Measurements from ENCODE around the gene PPP6R2. TPM values are rescaled to one million over a fixed set of nuclear protein-coding genes. Genes with fewer than 3 reads are reported as not detected.

PPP6R2 gene
- total RNA-seq, 2 donors from 2014 or later = 61.1 to 100 TPM

GRCh38 chr22:50483977-50484853 is 141.1 kb downstream of the PPP6R2 start:
- H3K4me1 Mint-ChIP-seq (ENCODE audit: low read depth in 2 of 2) = peaks cover 3% of the 10 kb centered on the region in 2 donors
- no peak for ATAC-seq

DNA sequence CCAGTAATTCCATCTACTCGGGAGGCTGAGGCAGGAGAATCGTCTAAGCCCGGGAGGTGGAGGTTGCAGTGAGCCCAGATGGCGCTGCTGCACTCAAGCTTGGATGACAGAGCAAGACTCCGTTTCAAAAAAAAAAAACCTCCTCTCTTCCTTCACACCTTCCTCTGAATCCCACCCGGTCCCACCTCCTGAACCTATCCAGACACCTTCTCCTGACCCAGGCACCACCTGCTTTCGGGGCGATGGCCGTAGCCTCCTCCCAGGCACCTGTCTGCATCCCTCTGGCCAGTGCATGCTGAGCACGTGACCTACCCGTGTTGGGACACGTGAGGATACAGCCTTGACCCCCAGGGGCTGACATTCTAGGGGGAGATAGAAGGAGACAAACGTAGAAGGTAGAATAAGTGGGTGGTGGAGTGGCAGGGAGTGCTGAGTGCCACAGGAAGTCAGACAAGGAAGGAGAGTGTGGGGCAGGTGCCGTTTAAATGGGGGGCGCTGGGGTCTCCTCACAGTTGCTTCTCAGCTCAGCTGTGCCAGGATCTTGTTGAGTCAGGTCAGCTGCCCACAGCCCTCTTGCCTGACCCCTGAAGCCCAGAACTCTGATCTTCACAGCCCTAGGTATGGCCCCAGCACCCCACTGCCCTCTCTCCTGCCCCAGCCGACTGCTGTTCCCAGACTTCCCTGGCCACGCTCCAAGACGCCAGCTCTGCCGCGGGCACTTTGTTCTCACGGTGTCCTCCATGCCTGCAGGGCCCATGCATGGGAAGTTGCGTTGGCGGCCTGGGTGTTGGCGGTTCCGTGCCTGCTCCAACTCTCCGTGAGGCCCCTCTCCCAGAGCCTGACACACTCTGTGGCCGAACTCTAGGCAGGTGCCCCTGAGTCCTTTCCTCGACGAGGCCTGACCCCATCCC is 142.3 kb downstream of the PPP6R2 start:
- Mint-ChIP-seq H3K27ac (no peak overlapping the region), H3K9me3 (no peaks in the 10 kb centered on the region), H3K4me3 (no peak overlapping the region), H3K27me3 (no peaks in the 10 kb centered on the region), H3K36me3 (no peaks in the 10 kb centered on the region), H3K4me1 (ENCODE audit: low read depth in 2 of 2) (no peaks in the 10 kb centered on the region)
- no peak for DNase-seq (ENCODE audit: low spot score)
- ATAC-seq = no peak

More at GRCh38 chr22:50483977-50484853, 141.1 kb downstream of the PPP6R2 start:
- Mint-ChIP-seq H3K27ac (no peak overlapping the region), H3K9me3 (no peaks in the 10 kb centered on the region), H3K36me3 (no peaks in the 10 kb centered on the region), H3K4me3 (no peak overlapping the region), H3K27me3 (no peaks in the 10 kb centered on the region)
- DNase-seq (ENCODE audit: low spot score) = no peak

DNA sequence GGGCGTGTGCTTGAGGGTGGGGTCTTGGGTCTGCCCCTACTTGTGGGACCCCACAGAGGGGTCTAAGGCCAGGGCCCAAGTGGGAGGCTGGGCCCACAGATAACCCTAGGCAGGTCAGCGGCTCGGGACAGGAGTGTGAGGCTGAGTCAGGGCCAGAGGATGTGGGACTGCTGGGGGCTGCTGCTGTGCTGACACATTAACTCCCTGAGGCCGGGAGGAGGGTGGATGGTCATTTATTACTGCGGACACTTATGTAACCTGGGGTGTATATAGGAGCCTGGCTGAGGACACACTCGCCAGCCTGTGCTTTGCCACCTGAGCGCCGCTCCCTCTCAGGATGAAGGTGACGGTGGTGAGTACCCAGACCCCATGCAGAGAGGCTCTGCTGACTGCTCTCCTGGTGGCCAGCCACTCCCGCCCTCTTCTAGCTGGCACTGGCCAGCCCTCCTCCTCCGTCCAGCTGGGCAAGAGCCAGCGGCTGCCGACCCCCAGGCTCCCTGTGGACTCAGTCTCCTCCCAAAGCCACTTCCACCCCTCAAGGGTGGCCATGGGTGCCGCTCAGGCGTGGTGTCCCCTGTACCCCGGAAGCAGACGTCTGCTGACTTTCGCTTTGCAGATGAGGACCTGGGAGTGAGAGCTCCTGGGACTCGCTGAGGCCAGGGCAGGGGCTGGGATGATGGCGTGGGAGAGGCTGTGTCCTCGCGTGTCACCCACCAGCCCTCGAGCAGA is 143.6 kb downstream of the PPP6R2 start, which contains the start of gene MIOX:
Gene MIOX (plus strand): TSS at position 299 of the 729 bp plus-strand sequence. CDS start 39 bp downstream, at position 338.
- ATAC-seq (no peak), DNase-seq (ENCODE audit: low spot score) (no peak)
- H3K9me3 Mint-ChIP-seq = no peaks in the 10 kb centered on the region
- no peaks in the 10 kb centered on the region for H3K36me3 Mint-ChIP-seq
- H3K27ac Mint-ChIP-seq = no peak within 1 kb of the TSS
- H3K4me1 Mint-ChIP-seq (ENCODE audit: low read depth in 2 of 2) = peaks cover 5 to 6% of the 10 kb centered on the region in 2 donors
- H3K27me3 Mint-ChIP-seq = peaks cover 0 to 4% of the 10 kb centered on the region in 2 donors
- no peak within 1 kb of the TSS for H3K4me3 Mint-ChIP-seq

- no peak for ATAC-seq
- Mint-ChIP-seq H3K27ac (no peak overlapping the region), H3K4me3 (no peak overlapping the region), H3K27me3 (peaks cover 0 to 4% of the 10 kb centered on the region in 2 donors), H3K4me1 (ENCODE audit: low read depth in 2 of 2) (peaks cover 5 to 6% of the 10 kb centered on the region in 2 donors), H3K9me3 (no peaks in the 10 kb centered on the region), H3K36me3 (no peaks in the 10 kb centered on the region)
- DNase-seq (ENCODE audit: low spot score) = no peak
Measured at GRCh38 chr22:50487290-50488005, 144.3 kb downstream of the PPP6R2 start.

- Mint-ChIP-seq H3K4me3 (no peak overlapping the region), H3K27ac (no peak overlapping the region), H3K27me3 (peaks cover 0 to 4% of the 10 kb centered on the region in 2 donors), H3K36me3 (no peaks in the 10 kb centered on the region), H3K4me1 (ENCODE audit: low read depth in 2 of 2) (peaks cover 5 to 6% of the 10 kb centered on the region in 2 donors), H3K9me3 (no peaks in the 10 kb centered on the region)
- DNase-seq (ENCODE audit: low spot score) = no peak
- ATAC-seq = peak in 1 of 2 donors; percentile 11
Measured at GRCh38 chr22:50488006-50488677, 145.0 kb downstream of the PPP6R2 start.

GRCh38 chr22:50488886-50489285 is 145.8 kb downstream of the PPP6R2 start:
- peaks cover 5 to 6% of the 10 kb centered on the region in 2 donors for H3K4me1 Mint-ChIP-seq (ENCODE audit: low read depth in 2 of 2)
- H3K27me3 Mint-ChIP-seq = peaks cover 0 to 4% of the 10 kb centered on the region in 2 donors
- H3K9me3 Mint-ChIP-seq = no peaks in the 10 kb centered on the region
- DNase-seq (ENCODE audit: low spot score) = no peak
- no peak for ATAC-seq
- H3K27ac Mint-ChIP-seq = no peak overlapping the region
- H3K4me3 Mint-ChIP-seq = no peak overlapping the region
- H3K36me3 Mint-ChIP-seq = no peaks in the 10 kb centered on the region

GRCh38 chr22:50489363-50490243 is 146.5 kb downstream of the PPP6R2 start:
- no peak for ATAC-seq
- Mint-ChIP-seq H3K36me3 (no peaks in the 10 kb centered on the region), H3K9me3 (no peaks in the 10 kb centered on the region), H3K4me3 (no peak overlapping the region), H3K27ac (no peak overlapping the region), H3K4me1 (ENCODE audit: low read depth in 2 of 2) (peaks cover 5 to 6% of the 10 kb centered on the region in 2 donors), H3K27me3 (peaks cover 0 to 4% of the 10 kb centered on the region in 2 donors)
- no peak for DNase-seq (ENCODE audit: low spot score)

DNA sequence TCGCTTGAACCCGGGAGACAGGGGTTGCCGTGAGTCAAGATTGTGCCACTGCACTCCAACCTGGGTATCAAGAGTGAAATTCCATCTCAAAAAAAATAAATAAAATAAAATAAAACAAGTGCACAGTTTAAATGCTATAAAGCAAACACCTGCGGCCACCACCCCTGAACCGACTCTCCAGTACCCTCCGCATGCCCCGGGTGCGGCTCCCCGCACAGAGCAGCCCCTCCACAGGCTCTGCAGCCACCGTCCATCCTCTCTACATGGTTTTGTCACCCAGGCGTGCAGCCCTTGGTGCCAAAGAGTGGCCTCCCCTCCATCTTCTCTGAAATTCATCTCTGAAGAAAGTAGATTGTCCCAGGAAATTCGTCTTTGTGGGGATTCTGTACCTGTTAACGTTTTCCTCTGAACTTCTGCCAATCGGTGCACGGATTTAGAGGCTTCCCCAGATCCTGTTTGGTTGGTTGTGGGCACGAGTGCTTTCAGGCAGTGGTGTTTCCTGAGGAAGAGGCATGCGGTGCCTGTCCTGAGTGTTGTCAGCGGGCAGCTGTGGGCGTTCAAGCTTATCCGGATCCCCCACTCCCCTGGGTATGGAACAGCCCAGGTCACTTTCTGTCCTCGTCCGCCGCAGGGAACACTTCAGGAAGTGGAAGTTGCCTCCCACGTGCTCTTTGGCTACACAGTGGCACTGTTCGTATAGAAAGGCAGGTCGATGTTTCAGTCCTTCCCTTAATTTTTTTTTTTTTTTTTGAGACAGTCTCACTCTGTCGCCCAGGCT is 147.6 kb downstream of the PPP6R2 start:
- ATAC-seq (no peak), DNase-seq (ENCODE audit: low spot score) (no peak)
- no peak overlapping the region for H3K4me3 Mint-ChIP-seq
- H3K4me1 Mint-ChIP-seq (ENCODE audit: low read depth in 2 of 2) = peaks cover 5 to 6% of the 10 kb centered on the region in 2 donors
- peaks cover 2 to 4% of the 10 kb centered on the region in 2 donors for H3K27me3 Mint-ChIP-seq
- H3K27ac Mint-ChIP-seq = no peak overlapping the region
- H3K9me3 Mint-ChIP-seq = no peaks in the 10 kb centered on the region
- H3K36me3 Mint-ChIP-seq = no peaks in the 10 kb centered on the region

Other genes starting within 250 kb of the PPP6R2 start
- 1 to 10 TPM; 3.0 to 3.5 TPM for gene PANX2, start 172.6 kb upstream of the PPP6R2 start, total RNA-seq
- 100 to 1,000 TPM in 1 of 2 donors, 10 to 100 TPM in 1; 71.0 to 139 TPM for gene TRABD, start 157.4 kb upstream of the PPP6R2 start, total RNA-seq
- 10 to 100 TPM; 23.4 to 43.3 TPM for gene SELENOO, start 142.3 kb upstream of the PPP6R2 start, total RNA-seq
- 10 to 100 TPM; 47.6 to 80.1 TPM for gene TUBGCP6, start 98.3 kb upstream of the PPP6R2 start, total RNA-seq
- gene HDAC10, start 92.1 kb upstream of the PPP6R2 start, total RNA-seq = 100 to 1,000 TPM in 1 of 2 donors, 10 to 100 TPM in 1; 54.5 to 113 TPM
- gene MAPK12, start 81.6 kb upstream of the PPP6R2 start, total RNA-seq = 1 to 10 TPM; 1.6 to 9.0 TPM
- gene MAPK11, start 72.9 kb upstream of the PPP6R2 start, total RNA-seq = 10 to 100 TPM; 10.2 to 15.1 TPM
- gene PLXNB2, start 35.7 kb upstream of the PPP6R2 start, total RNA-seq = 1 to 10 TPM; 4.4 to 5.5 TPM
- gene DENND6B, start 16.3 kb upstream of the PPP6R2 start, total RNA-seq = 1 to 10 TPM; 2.2 TPM
- 100 to 1,000 TPM; 114 to 152 TPM for gene SBF1, start 131.7 kb downstream of the PPP6R2 start, total RNA-seq
- 1 to 10 TPM; 2.6 to 6.7 TPM for gene ADM2, start 138.2 kb downstream of the PPP6R2 start, total RNA-seq
- gene MIOX, start 143.5 kb downstream of the PPP6R2 start, total RNA-seq = under 1 TPM in 1 of 2 donors, not detected in 1; 0.45 TPM
- gene LMF2, start 164.4 kb downstream of the PPP6R2 start, total RNA-seq = 100 to 1,000 TPM in 1 of 2 donors, 10 to 100 TPM in 1; 97.8 to 149 TPM
- gene NCAPH2, start 164.9 kb downstream of the PPP6R2 start, total RNA-seq = 100 to 1,000 TPM; 105 to 156 TPM
- gene SCO2, start 182.3 kb downstream of the PPP6R2 start, total RNA-seq = 10 to 100 TPM; 13.1 to 18.5 TPM
- gene TYMP, start 186.7 kb downstream of the PPP6R2 start, total RNA-seq = 100 to 1,000 TPM; 164 to 234 TPM
- gene KLHDC7B, start 202.6 kb downstream of the PPP6R2 start, total RNA-seq = 10 to 100 TPM in 1 of 2 donors, 1 to 10 TPM in 1; 6.5 to 15.2 TPM
- not detected for gene SYCE3, start 219.6 kb downstream of the PPP6R2 start, total RNA-seq
- gene CPT1B, start 235.1 kb downstream of the PPP6R2 start, total RNA-seq = 100 to 1,000 TPM in 1 of 2 donors, 10 to 100 TPM in 1; 40.3 to 102 TPM
- 100 to 1,000 TPM; 120 to 130 TPM for gene CHKB, start 239.5 kb downstream of the PPP6R2 start, total RNA-seq

Measured in natural killer cell treated with Interleukin-12 subunit alpha and Interleukin-12 subunit beta and Interleukin-15 and Interleukin-18, amount 100 ng/mL, for 72 hours (primary cell).